Neural progenitor cell (in vitro differentiated cells): ENCODE data around the gene PAPPA2. TPM values are rescaled to one million over a fixed set of nuclear protein-coding genes. Genes with fewer than 3 reads are reported as not detected.

ENCODE experiments used
- DNase-seq: peaks from one replicate; pipeline ENCODE4 v3.0.0-alpha.2; 2016; ENCODE audit warnings: low spot score
- H2AFZ ChIP-seq: fragments of 200-600 bp; sonication (generic); replicated peaks from 2 replicates; pipeline ENCODE4 v1.6.1; 2016; ENCODE audit warnings: antibody characterized with exemption
- H3F3A ChIP-seq: fragments of 200-600 bp; sonication (generic); 2 replicates; pipeline ENCODE4 v1.6.1; 2016; ENCODE audit warnings: antibody characterized with exemption, low read depth
- H3K27ac ChIP-seq: fragments of 200-600 bp; sonication (generic); 2 replicates; pipeline ENCODE4 v1.5.1; 2016; ENCODE audit warnings: mild to moderate bottlenecking
- H3K27me3 ChIP-seq: fragments of 200-600 bp; sonication (generic); 2 replicates; pipeline ENCODE4 v1.6.1; 2016; ENCODE audit warnings: mild to moderate bottlenecking, moderate library complexity
- H3K36me3 ChIP-seq: fragments of 200-600 bp; sonication (generic); 2 replicates; pipeline ENCODE4 v1.5.1; 2016
- H3K4me1 ChIP-seq: fragments of 200-600 bp; sonication (generic); 2 replicates; pipeline ENCODE4 v1.6.1; 2016; ENCODE audit warnings: mixed run types
- H3K4me2 ChIP-seq: fragments of 200-600 bp; sonication (generic); 2 replicates; pipeline ENCODE4 v1.6.1; 2016
- H3K4me3 ChIP-seq: fragments of 200-600 bp; sonication (generic); 2 replicates; pipeline ENCODE4 v1.5.1; 2016
- H3K79me2 ChIP-seq: fragments of 200-600 bp; sonication (generic); 2 replicates; pipeline ENCODE4 v1.6.1; 2016; ENCODE audit warnings: low read depth
- H3K9ac ChIP-seq: fragments of 200-600 bp; sonication (generic); 2 replicates; pipeline ENCODE4 v1.6.1; 2016
- H3K9me3 ChIP-seq: fragments of 200-600 bp; sonication (generic); 2 replicates; pipeline ENCODE4 v1.5.1; 2016; ENCODE audit warnings: low read depth
- H4K20me1 ChIP-seq: fragments of 200-600 bp; sonication (generic); 2 replicates; pipeline ENCODE4 v1.6.1; 2016; ENCODE audit warnings: low read depth
- H3K27ac Mint-ChIP-seq: 3 replicates; pipeline ENCODE4 v1.8.0; 2021; ENCODE audit warnings: mixed read lengths
- H3K27me3 Mint-ChIP-seq: 2 replicates; pipeline ENCODE4 v1.8.0; 2022; ENCODE audit warnings: low read depth, mild to moderate bottlenecking, inconsistent platforms, moderate library complexity, mixed read lengths; ENCODE audit not compliant: insufficient read depth
- H3K36me3 Mint-ChIP-seq: 3 replicates; pipeline ENCODE4 v1.8.0; 2021; ENCODE audit warnings: mixed read lengths
- H3K4me1 Mint-ChIP-seq: 3 replicates; pipeline ENCODE4 v1.8.0; 2021; ENCODE audit warnings: mixed read lengths
- H3K4me3 Mint-ChIP-seq: 3 replicates; pipeline ENCODE4 v1.8.0; 2021; ENCODE audit warnings: mild to moderate bottlenecking, moderate library complexity, mixed read lengths
- H3K9me3 Mint-ChIP-seq: 3 replicates; pipeline ENCODE4 v1.8.0; 2020; ENCODE audit warnings: mixed read lengths
- EZH2 ChIP-seq: fragments of 200-600 bp; sonication (generic); IDR thresholded peaks from 2 replicates; pipeline ENCODE4 v1.6.1; 2017; ENCODE audit warnings: antibody characterized with exemption, mild to moderate bottlenecking, moderate library complexity
- EZH2phosphoT487 ChIP-seq: fragments of 200-600 bp; sonication (generic); IDR thresholded peaks from 2 replicates; pipeline ENCODE4 v1.6.1; 2017; ENCODE audit warnings: antibody characterized with exemption
- total RNA-seq: library from RNA; depleted of rRNA; stranded (reverse); fragments of >200 nt; gene quantifications from 2 replicates; pipeline ENCODE4 v1.2.3, GENCODE V29; 2015; ENCODE audit warnings: low replicate concordance
- TF ChIP-seq, protein P1 (sequence below): fragments of 200-600 bp; sonication (generic); IDR thresholded peaks from 2 replicates; pipeline ENCODE4 v1.5.1; 2017; ENCODE audit warnings: antibody characterized with exemption, mild to moderate bottlenecking

The PAPPA2 gene
- total RNA-seq, 1 donor from 2014 or later, result 0.17 TPM

DNA sequence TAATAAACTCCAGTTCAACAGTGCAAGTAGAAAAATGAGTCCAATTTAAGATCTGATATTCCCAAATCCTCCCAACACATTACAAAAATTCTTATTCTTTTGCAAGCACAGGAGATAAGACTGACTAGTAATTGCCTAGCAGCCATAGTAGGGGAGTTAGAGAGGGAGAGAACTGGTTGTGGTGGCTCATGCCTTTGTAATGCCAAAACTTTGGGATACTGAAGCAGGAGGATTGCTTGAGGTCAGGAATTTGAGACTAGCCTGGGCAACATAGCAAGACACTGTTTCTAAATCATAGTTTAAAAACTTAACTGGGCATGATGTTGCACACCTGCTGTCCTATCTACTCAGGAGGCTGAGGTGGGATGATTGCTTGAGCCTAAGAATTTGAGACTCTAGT, 26.7 kb upstream of the PAPPA2 start:
- Histone ChIP-seq H4K20me1 (no peaks in the 10 kb centered on the region), H3K4me2 (no peak overlapping the region), H3K4me3 (no peak overlapping the region), H3K36me3 (no peaks in the 10 kb centered on the region), H3K79me2 (no peaks in the 10 kb centered on the region), H3K4me1 (no peaks in the 10 kb centered on the region), H3K27ac (no peak overlapping the region), H3K9me3 (no peaks in the 10 kb centered on the region), H2AFZ (no peak overlapping the region), H3K9ac (no peak overlapping the region), H3K27me3 (peaks cover 13% of the 10 kb centered on the region), H3F3A (no peaks in the 10 kb centered on the region)
- Mint-ChIP-seq H3K9me3 (no peaks in the 10 kb centered on the region), H3K4me3 (no peak overlapping the region), H3K27ac (no peak overlapping the region), H3K4me1 (peaks cover 8% of the 10 kb centered on the region), H3K27me3 (no peaks in the 10 kb centered on the region), H3K36me3 (no peaks in the 10 kb centered on the region)
- no peak for DNase-seq
- TF ChIP-seq EZH2phosphoT487, result no peak
- TF ChIP-seq, protein P1, sequence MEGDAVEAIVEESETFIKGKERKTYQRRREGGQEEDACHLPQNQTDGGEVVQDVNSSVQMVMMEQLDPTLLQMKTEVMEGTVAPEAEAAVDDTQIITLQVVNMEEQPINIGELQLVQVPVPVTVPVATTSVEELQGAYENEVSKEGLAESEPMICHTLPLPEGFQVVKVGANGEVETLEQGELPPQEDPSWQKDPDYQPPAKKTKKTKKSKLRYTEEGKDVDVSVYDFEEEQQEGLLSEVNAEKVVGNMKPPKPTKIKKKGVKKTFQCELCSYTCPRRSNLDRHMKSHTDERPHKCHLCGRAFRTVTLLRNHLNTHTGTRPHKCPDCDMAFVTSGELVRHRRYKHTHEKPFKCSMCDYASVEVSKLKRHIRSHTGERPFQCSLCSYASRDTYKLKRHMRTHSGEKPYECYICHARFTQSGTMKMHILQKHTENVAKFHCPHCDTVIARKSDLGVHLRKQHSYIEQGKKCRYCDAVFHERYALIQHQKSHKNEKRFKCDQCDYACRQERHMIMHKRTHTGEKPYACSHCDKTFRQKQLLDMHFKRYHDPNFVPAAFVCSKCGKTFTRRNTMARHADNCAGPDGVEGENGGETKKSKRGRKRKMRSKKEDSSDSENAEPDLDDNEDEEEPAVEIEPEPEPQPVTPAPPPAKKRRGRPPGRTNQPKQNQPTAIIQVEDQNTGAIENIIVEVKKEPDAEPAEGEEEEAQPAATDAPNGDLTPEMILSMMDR, result no peak
- no peak for TF ChIP-seq EZH2

GRCh38 chr1:176440176-176440575, 22.8 kb upstream of the PAPPA2 start:
- no peak overlapping the region for H3K4me2 ChIP-seq
- Mint-ChIP-seq H3K9me3 (no peaks in the 10 kb centered on the region), H3K27me3 (no peaks in the 10 kb centered on the region), H3K4me1 (no peaks in the 10 kb centered on the region), H3K36me3 (no peaks in the 10 kb centered on the region), H3K4me3 (no peak overlapping the region), H3K27ac (no peak overlapping the region)
- TF ChIP-seq EZH2 (no peak), EZH2phosphoT487 (no peak)
- H3K9me3 ChIP-seq, result no peaks in the 10 kb centered on the region
- DNase-seq, result no peak
- H4K20me1 ChIP-seq, result no peaks in the 10 kb centered on the region
- no peak overlapping the region for H3K27ac ChIP-seq
- no peaks in the 10 kb centered on the region for H3K79me2 ChIP-seq
- no peaks in the 10 kb centered on the region for H3K36me3 ChIP-seq
- no peaks in the 10 kb centered on the region for H3F3A ChIP-seq
- no peaks in the 10 kb centered on the region for H3K27me3 ChIP-seq
- no peaks in the 10 kb centered on the region for H3K4me1 ChIP-seq
- H3K4me3 ChIP-seq, result no peak overlapping the region
- H2AFZ ChIP-seq, result no peak overlapping the region
- H3K9ac ChIP-seq, result no peak overlapping the region

- H3K4me3 ChIP-seq, result no peak overlapping the region
- no peaks in the 10 kb centered on the region for H3K27me3 Mint-ChIP-seq
- no peaks in the 10 kb centered on the region for H3K36me3 Mint-ChIP-seq
- no peak overlapping the region for H3K4me3 Mint-ChIP-seq
- no peaks in the 10 kb centered on the region for H3K9me3 ChIP-seq
- H3K27me3 ChIP-seq, result no peaks in the 10 kb centered on the region
- no peaks in the 10 kb centered on the region for H3K36me3 ChIP-seq
- no peak overlapping the region for H3K27ac Mint-ChIP-seq
- H3K9me3 Mint-ChIP-seq, result no peaks in the 10 kb centered on the region
- H3K4me1 ChIP-seq, result no peaks in the 10 kb centered on the region
- no peak overlapping the region for H3K4me2 ChIP-seq
- no peak overlapping the region for H3K27ac ChIP-seq
- no peaks in the 10 kb centered on the region for H4K20me1 ChIP-seq
- H3K9ac ChIP-seq, result no peak overlapping the region
- H3K79me2 ChIP-seq, result no peaks in the 10 kb centered on the region
- H3F3A ChIP-seq, result no peaks in the 10 kb centered on the region
- H2AFZ ChIP-seq, result no peak overlapping the region
- no peaks in the 10 kb centered on the region for H3K4me1 Mint-ChIP-seq
- DNase-seq, result no peak
- TF ChIP-seq, protein P1, result no peak
- no peak for TF ChIP-seq EZH2phosphoT487
- TF ChIP-seq EZH2, result no peak
Observed at GRCh38 chr1:176444286-176444685, 18.7 kb upstream of the PAPPA2 start.

GRCh38 chr1:176445402-176445801, 17.6 kb upstream of the PAPPA2 start:
- no peak overlapping the region for H3K27ac Mint-ChIP-seq

More at GRCh38 chr1:176445402-176445801, 17.6 kb upstream of the PAPPA2 start:
- Mint-ChIP-seq H3K36me3 (no peaks in the 10 kb centered on the region), H3K4me1 (no peaks in the 10 kb centered on the region), H3K4me3 (no peak overlapping the region), H3K9me3 (no peaks in the 10 kb centered on the region), H3K27me3 (no peaks in the 10 kb centered on the region)
- Histone ChIP-seq H3K4me3 (no peak overlapping the region), H3K4me1 (no peaks in the 10 kb centered on the region), H3K79me2 (no peaks in the 10 kb centered on the region), H3K27me3 (no peaks in the 10 kb centered on the region), H4K20me1 (no peaks in the 10 kb centered on the region), H3K9me3 (no peaks in the 10 kb centered on the region), H3K27ac (no peak overlapping the region), H3K36me3 (no peaks in the 10 kb centered on the region), H3F3A (no peaks in the 10 kb centered on the region), H2AFZ (no peak overlapping the region), H3K4me2 (no peak overlapping the region), H3K9ac (no peak overlapping the region)
- TF ChIP-seq EZH2, result no peak
- no peak for DNase-seq
